Progenitor cell of endocrine pancreas (in vitro differentiated cells): ENCODE data around the gene PNMA6E. TPM values are rescaled to one million over a fixed set of nuclear protein-coding genes. Genes with fewer than 3 reads are reported as not detected.
"Not testable (repeated sequence)": the region's sequence is repeated elsewhere in the genome, so short reads cannot be mapped to it uniquely, and the experiment has no call there.

ENCODE experiments used
- DNase-seq: peaks from one replicate; pipeline ENCODE4 v3.0.0; 2021; ENCODE audit warnings: low spot score; ENCODE audit not compliant: unreplicated experiment
- H3K27ac Mint-ChIP-seq: 2 replicates; pipeline ENCODE4 v1.8.0; 2021; ENCODE audit warnings: mild to moderate bottlenecking, moderate library complexity, mixed read lengths
- H3K27me3 Mint-ChIP-seq: 2 replicates; pipeline ENCODE4 v1.8.0; 2021; ENCODE audit warnings: mixed read lengths
- H3K36me3 Mint-ChIP-seq: 2 replicates; pipeline ENCODE4 v1.8.0; 2022; ENCODE audit warnings: mixed read lengths; ENCODE audit not compliant: insufficient read depth
- H3K4me1 Mint-ChIP-seq: 2 replicates; pipeline ENCODE4 v1.8.0; 2021; ENCODE audit warnings: low read depth, mixed read lengths
- H3K4me3 Mint-ChIP-seq: 2 replicates; pipeline ENCODE4 v1.8.0; 2021; ENCODE audit warnings: low read depth, mild to moderate bottlenecking, moderate library complexity, mixed read lengths
- H3K9me3 Mint-ChIP-seq: 2 replicates; pipeline ENCODE4 v1.8.0; 2021; ENCODE audit warnings: low read depth, mixed read lengths
- CTCF ChIP-seq: fragments of 200-600 bp; sonication (generic); IDR thresholded peaks from one replicate; pipeline ENCODE4 v1.5.0; 2021; ENCODE audit warnings: antibody characterized with exemption, mild to moderate bottlenecking; ENCODE audit not compliant: unreplicated experiment
- total RNA-seq: library from RNA; stranded (reverse); gene quantifications from 2 replicates; pipeline ENCODE4 v1.2.1, GENCODE V29; 2021

Gene PNMA6E
- total RNA-seq, 1 donor from 2014 or later = not detected

GRCh38 chrX:153387987-153388721 lies 13.0 kb downstream of the PNMA6E start:
- Mint-ChIP-seq H3K4me1 (no peaks in the 10 kb centered on the region), H3K36me3 (no peaks in the 10 kb centered on the region), H3K27ac (no peak overlapping the region), H3K4me3 (no peak overlapping the region), H3K27me3 (no peaks in the 10 kb centered on the region), H3K9me3 (peaks cover 7% of the 10 kb centered on the region)
- no peak for DNase-seq
- TF ChIP-seq CTCF = no peak

- H3K36me3 Mint-ChIP-seq = no peaks in the 10 kb centered on the region
- H3K9me3 Mint-ChIP-seq = peaks cover 7% of the 10 kb centered on the region
- no peak for DNase-seq
- H3K27ac Mint-ChIP-seq = no peak overlapping the region
- H3K4me1 Mint-ChIP-seq = no peaks in the 10 kb centered on the region
- H3K27me3 Mint-ChIP-seq = no peaks in the 10 kb centered on the region
- no peak overlapping the region for H3K4me3 Mint-ChIP-seq
- no peak for TF ChIP-seq CTCF
Observed at GRCh38 chrX:153387345-153387744, 13.8 kb downstream of the PNMA6E start.

DNA sequence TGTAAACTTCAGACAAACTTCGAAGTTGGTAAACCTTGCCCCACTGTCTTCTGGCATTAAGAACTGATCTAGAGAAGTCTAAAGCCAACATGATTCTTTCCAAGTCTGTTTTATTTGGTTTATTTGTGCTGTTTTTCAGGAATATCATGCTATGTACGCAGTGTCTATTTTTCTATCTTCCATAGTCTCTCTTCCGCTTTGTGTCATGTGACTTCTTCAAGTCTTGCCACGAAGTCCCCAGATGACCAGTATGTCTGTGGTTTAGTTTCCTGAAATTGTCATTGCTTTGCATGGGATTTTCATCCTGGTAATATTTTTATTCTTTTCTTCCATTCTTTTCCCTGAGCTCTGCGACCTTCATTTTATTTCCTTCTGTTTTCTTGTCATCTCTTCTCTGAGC lies 15.1 kb downstream of the PNMA6E start:
- no peaks in the 10 kb centered on the region for H3K36me3 Mint-ChIP-seq
- no peak for DNase-seq
- H3K27me3 Mint-ChIP-seq = no peaks in the 10 kb centered on the region
- no peak for TF ChIP-seq CTCF
- H3K27ac Mint-ChIP-seq = no peak overlapping the region
- H3K4me1 Mint-ChIP-seq = no peaks in the 10 kb centered on the region
- H3K4me3 Mint-ChIP-seq = no peak overlapping the region
- H3K9me3 Mint-ChIP-seq = peaks cover 7% of the 10 kb centered on the region

GRCh38 chrX:153384973-153385372 lies 16.2 kb downstream of the PNMA6E start:
- DNase-seq, H3K4me3 Mint-ChIP-seq, H3K9me3 Mint-ChIP-seq, H3K27me3 Mint-ChIP-seq, H3K4me1 Mint-ChIP-seq, H3K36me3 Mint-ChIP-seq, H3K27ac Mint-ChIP-seq: not testable (repeated sequence)

DNA sequence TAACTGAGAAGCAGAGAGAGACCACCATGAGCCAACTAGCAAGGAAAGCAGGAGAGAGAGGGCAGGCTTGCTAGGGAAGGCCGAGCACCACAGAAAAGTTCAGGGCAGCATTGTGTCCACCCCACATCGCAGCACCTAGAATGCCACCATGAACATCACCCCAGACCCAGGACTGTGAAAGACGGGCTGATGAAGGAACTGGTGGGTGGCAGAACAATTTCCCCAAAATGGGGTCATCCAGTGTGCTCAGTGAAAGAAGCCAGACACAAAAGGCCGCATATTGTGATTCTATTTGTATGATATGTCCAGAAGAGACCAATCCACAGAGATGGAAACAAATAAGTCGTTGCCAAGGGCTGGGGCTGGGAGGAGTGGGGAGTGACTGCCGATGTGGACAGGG lies 16.8 kb downstream of the PNMA6E start:
- H3K4me3 Mint-ChIP-seq = no peak overlapping the region
- no peak for DNase-seq
- H3K27ac Mint-ChIP-seq = no peak overlapping the region
- peaks cover 7% of the 10 kb centered on the region for H3K9me3 Mint-ChIP-seq
- H3K36me3 Mint-ChIP-seq = no peaks in the 10 kb centered on the region
- TF ChIP-seq CTCF = no peak
- H3K4me1 Mint-ChIP-seq = no peaks in the 10 kb centered on the region
- H3K27me3 Mint-ChIP-seq = no peaks in the 10 kb centered on the region
